ENCODE measurements around the gene SAMD4A.

The SAMD4A gene

DNA sequence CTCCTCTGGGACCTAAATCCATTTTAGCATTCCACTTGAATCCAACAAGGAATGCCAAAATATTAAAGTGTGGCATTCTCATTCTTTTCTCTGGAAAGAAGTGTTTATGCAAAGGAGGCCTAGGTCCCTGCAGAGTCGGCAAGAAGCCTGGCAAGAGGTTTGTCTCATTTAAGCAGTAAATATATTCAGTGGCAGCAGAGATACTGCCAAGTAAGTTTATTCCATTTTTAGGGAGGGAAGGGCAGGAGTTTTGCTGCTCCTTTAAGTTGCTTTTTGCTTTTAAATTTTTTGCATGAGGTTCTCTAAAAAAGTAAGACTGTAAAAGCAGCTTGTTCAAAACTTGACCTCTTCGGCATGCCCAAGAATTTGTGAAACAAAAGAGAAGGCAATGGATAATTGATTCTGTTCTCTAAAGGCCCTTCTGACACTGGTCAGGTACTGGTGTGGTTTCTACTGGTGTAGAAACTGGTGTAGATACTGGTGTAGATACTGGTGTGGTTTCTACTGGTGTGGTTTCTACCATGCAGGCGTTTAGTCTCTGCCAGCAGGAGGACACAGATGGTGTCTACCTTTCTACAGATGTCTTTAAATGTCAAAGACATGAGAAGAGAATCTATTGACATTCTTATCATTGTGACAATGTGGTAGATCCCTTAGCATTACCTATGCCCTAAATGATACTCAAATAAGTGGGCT lies 107.3 kb downstream of the SAMD4A start:
- no peak overlapping the region; the same call in 1 of the 2 replicates for H3K27ac ChIP-seq
- no peak overlapping the region for H3K4me3 ChIP-seq
- TF ChIP-seq FOXP2 (optimal IDR thresholded peaks at IDR 0.05; ENCODE audit: control extremely low read depth, extremely low read length, insufficient read depth) (no peak), POLR2AphosphoS5 (IDR thresholded peaks at IDR 0.05; ENCODE audit: borderline replicate concordance, low read depth, low read length) (no peak), EZH2 (IDR thresholded peaks at IDR 0.05) (no peak)
- no peaks in the 10 kb centered on the region for H3K36me3 ChIP-seq (ENCODE audit: insufficient read depth, low read length)
- no peak for DNase-seq (ENCODE audit: low read depth, low spot score)
- H3K9ac ChIP-seq (ENCODE audit: insufficient read length), result no peak overlapping the region
- no peaks in the 10 kb centered on the region for H3K9me3 ChIP-seq (ENCODE audit: low read depth, low read length)

DNA sequence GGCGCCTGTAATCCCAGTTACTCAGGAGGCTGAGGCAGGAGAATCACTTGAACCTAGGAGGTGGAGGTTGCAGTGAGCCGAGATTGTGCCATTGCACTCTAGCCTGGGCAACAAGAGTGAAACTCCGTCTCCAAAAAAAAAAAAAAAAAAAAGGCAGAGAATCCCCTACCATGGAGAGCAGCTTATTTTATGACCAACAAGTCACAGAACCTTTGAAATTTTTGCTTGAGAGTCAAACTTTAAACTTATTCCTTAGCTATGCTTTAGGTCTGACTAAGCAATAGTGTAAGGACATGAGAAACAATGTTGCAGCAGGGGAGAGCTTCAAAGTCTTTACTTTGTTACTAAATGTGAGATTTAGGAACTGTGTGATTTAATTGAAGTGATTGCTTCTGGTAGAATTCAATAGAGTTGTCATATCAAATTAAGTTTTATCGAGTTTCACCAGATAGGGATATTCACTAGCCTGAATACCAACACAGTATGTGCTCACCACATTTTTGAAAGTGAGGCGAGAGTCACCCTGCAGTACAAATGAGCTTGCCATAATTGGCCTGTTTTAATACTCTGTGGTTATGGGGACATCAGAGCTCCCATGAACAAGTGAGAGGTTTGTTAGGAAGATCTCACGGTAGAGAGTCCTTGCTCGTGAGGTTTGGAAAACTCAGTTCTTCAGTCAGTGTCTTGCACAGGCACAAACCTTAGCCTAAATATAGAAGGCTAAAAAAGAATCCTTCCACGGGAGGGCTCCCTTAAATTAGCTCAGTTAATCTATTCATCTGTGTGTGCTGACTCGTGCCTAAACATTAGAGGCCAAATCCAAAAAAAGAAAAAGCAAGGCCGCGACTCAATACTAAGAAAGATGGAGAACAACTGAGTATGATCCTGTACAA lies 108.6 kb downstream of the SAMD4A start:
- TF ChIP-seq POLR2AphosphoS5 (IDR thresholded peaks at IDR 0.05; ENCODE audit: borderline replicate concordance, low read depth, low read length) (no peak), FOXP2 (optimal IDR thresholded peaks at IDR 0.05; ENCODE audit: control extremely low read depth, extremely low read length, insufficient read depth) (no peak), EZH2 (IDR thresholded peaks at IDR 0.05) (no peak)
- H3K4me3 ChIP-seq, result no peak overlapping the region
- no peak overlapping the region for H3K9ac ChIP-seq (ENCODE audit: insufficient read length)
- H3K27ac ChIP-seq, result no peak overlapping the region
- H3K36me3 ChIP-seq (ENCODE audit: insufficient read depth, low read length), result no peaks in the 10 kb centered on the region
- no peak for DNase-seq (ENCODE audit: low read depth, low spot score)
- no peaks in the 10 kb centered on the region for H3K9me3 ChIP-seq (ENCODE audit: low read depth, low read length)

DNA sequence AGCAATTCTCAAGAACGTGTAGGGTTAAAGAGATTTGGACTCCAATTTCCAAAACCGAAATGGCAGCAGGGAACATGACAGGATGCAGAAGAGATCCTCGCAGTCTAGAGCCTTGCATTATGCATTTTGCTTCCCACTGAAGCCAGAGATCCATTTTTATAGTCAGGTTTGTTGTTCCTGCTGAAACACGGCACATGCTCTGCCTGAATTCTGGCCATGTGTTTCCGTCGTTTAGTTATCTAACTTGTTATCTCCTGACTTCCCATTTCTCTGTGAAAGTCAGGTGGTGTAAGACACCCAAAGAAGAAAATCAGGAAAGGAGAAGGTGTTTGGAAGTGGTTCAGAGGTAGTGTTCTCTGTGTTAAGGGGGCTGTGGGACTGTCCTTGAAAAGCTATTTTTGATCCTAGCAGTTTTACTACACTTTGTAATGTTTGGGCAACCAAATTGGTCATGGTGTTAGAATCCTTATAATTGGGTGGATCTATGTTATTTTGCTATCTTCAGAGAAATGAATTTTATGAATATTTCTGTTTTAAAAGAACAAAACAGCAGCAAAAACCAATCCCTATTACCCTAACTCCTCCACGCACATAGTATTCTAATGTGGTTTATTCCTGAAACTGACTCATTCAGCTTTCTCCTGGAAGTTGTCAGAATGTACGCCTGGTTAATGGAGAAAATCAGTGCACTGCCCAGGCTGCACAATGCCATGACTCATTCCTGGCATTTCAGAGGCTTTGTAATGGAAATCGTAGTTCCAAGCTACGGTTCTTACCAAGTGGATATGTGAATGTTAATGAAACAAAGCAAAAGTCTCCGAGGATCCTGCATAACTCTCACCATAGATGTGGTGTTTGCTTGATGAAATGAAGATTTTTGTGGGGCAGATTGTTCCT lies 110.1 kb downstream of the SAMD4A start:
- Histone ChIP-seq H3K9ac (ENCODE audit: insufficient read length) (peak overlapping the region; percentile 55), H3K4me3 (peak overlapping the region; percentile 51)

DNA sequence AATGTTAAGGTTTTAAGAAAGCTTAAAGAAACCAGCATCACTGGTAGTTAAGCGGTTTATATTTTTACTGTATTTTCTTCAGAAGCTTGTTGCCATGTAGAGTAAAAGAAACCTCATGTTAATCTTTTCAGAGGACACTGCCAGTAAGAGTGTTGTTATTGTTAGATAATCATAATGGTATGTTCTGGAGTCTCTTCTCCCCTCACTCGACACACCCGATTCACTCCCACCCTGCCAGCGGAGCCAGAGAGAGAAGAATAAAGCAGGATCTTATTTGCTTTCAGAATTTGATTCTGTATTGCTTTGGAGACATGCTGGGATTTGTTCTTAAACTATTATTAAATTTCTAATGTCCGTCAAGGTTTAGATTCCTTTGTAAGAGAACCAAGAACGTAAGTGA lies 113.7 kb downstream of the SAMD4A start:
- TF ChIP-seq POLR2AphosphoS5 (IDR thresholded peaks at IDR 0.05; ENCODE audit: borderline replicate concordance, low read depth, low read length) (no peak), EZH2 (IDR thresholded peaks at IDR 0.05) (no peak), FOXP2 (optimal IDR thresholded peaks at IDR 0.05; ENCODE audit: control extremely low read depth, extremely low read length, insufficient read depth) (no peak)
- Histone ChIP-seq H3K27ac (no peak overlapping the region), H3K36me3 (ENCODE audit: insufficient read depth, low read length) (no peaks in the 10 kb centered on the region), H3K9ac (ENCODE audit: insufficient read length) (no peak overlapping the region), H3K4me3 (no peak overlapping the region), H3K9me3 (ENCODE audit: low read depth, low read length) (no peaks in the 10 kb centered on the region)
- no peak for DNase-seq (ENCODE audit: low read depth, low spot score)

More for the DNA sequence above, 110.1 kb downstream of the SAMD4A start:
- no peaks in the 10 kb centered on the region for H3K9me3 ChIP-seq (ENCODE audit: low read depth, low read length)
- peak overlapping the region; percentile 68; the same call in 1 of the 2 replicates for H3K27ac ChIP-seq
- H3K36me3 ChIP-seq (ENCODE audit: insufficient read depth, low read length), result no peaks in the 10 kb centered on the region
- TF ChIP-seq POLR2AphosphoS5 (IDR thresholded peaks at IDR 0.05; ENCODE audit: borderline replicate concordance, low read depth, low read length), result no peak
- TF ChIP-seq FOXP2 (optimal IDR thresholded peaks at IDR 0.05; ENCODE audit: control extremely low read depth, extremely low read length, insufficient read depth), result no peak
- no peak for TF ChIP-seq EZH2 (IDR thresholded peaks at IDR 0.05)
- DNase-seq (ENCODE audit: low read depth, low spot score), result no peak

DNA sequence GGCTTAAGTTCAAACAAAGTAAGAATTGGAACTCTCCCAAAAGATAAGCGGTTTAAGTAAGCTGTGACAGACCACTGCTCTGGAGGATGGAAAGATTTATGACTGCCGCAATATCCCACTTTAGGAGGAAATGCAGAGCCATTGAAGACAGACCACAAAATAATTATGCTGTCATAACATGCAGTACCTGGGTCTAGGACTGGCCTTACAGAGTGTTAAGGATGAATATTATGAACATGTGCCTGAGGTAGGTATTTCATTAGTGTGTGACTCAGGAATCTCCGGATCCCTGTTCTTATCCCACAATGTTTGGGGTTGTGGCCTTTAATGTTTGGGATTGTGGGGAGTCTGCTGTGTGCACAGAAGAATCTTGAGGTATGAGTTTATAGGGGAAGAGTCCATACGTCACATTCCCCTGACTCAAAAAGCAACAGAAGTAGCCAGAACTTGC lies 114.9 kb downstream of the SAMD4A start:
- no peak for DNase-seq (ENCODE audit: low read depth, low spot score)
- TF ChIP-seq FOXP2 (optimal IDR thresholded peaks at IDR 0.05; ENCODE audit: control extremely low read depth, extremely low read length, insufficient read depth), result no peak
- no peak for TF ChIP-seq EZH2 (IDR thresholded peaks at IDR 0.05)
- TF ChIP-seq POLR2AphosphoS5 (IDR thresholded peaks at IDR 0.05; ENCODE audit: borderline replicate concordance, low read depth, low read length), result no peak
- Histone ChIP-seq H3K9me3 (ENCODE audit: low read depth, low read length) (no peaks in the 10 kb centered on the region), H3K4me3 (no peak overlapping the region), H3K36me3 (ENCODE audit: insufficient read depth, low read length) (no peaks in the 10 kb centered on the region), H3K9ac (ENCODE audit: insufficient read length) (no peak overlapping the region), H3K27ac (no peak overlapping the region)

DNA sequence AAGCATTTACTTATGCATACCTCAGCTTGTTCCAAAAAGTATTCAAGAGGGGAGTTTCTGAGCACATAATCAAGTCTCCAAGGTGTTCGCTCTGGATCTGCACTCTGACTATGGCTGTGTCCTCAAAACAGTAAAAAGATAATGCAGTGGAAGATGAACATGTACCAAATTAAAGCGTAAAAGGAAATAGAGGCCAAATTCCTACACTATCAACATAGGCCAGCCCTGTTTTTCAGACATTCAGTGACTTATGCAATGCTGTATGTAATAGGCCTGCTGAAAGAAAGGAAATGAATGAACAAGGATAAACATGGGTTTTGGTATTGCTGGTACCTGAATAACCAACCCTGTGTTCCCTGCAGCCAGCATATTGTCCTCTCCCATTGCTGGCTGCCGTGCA lies 115.7 kb downstream of the SAMD4A start:
- TF ChIP-seq POLR2AphosphoS5 (IDR thresholded peaks at IDR 0.05; ENCODE audit: borderline replicate concordance, low read depth, low read length), result no peak
- no peak for TF ChIP-seq FOXP2 (optimal IDR thresholded peaks at IDR 0.05; ENCODE audit: control extremely low read depth, extremely low read length, insufficient read depth)
- no peak for TF ChIP-seq EZH2 (IDR thresholded peaks at IDR 0.05)
- no peak overlapping the region for H3K27ac ChIP-seq
- H3K9me3 ChIP-seq (ENCODE audit: low read depth, low read length), result no peaks in the 10 kb centered on the region
- H3K36me3 ChIP-seq (ENCODE audit: insufficient read depth, low read length), result no peaks in the 10 kb centered on the region
- H3K4me3 ChIP-seq, result no peak overlapping the region
- DNase-seq (ENCODE audit: low read depth, low spot score), result no peak
- H3K9ac ChIP-seq (ENCODE audit: insufficient read length), result no peak overlapping the region

DNA sequence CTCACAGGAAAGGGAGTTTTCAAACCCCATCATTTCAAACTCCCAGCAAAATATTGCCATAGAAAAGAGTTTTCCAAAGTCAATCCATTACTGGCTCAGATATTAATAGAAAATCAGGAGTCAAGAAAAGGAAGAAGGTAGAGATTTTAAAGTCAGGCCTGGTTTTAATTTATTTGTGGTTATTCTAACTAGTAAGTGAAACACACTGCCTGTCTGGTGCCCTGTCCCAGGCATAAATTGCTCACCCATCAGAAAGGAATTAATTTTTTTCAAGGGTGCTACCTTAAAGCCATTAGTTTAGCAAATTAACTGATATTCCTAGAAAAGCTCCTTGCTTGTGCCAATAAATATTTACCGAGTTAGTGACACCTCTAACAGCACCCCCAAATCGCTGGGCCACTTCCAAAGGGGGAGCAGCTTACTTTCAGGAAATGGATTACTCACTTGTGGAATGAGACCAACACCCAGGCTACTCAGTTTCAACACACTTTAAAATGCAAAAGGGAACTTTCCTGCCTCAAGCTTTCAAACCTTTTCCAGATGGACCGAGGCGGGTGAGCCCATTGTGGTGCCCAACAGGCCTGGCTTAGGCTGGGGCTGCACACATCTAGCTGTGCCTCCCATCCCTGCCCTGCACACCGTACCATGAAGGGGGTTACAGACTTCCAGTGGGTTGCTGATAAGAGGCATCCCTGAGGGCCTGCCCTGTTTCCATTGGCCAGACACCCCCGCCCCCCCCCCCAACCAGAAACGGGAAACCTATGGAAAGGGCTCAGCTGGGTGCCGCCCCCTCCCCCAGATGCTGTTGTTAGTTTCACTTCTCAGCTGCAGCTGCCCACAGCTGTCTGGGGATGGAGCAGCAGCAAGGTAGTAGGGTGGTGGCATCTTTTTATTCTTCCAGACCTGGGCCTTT lies 117.2 kb downstream of the SAMD4A start:
- Histone ChIP-seq H3K27ac (no peak overlapping the region), H3K4me3 (no peak overlapping the region), H3K9me3 (ENCODE audit: low read depth, low read length) (no peaks in the 10 kb centered on the region), H3K9ac (ENCODE audit: insufficient read length) (no peak overlapping the region), H3K36me3 (ENCODE audit: insufficient read depth, low read length) (no peaks in the 10 kb centered on the region)
- no peak for TF ChIP-seq FOXP2 (optimal IDR thresholded peaks at IDR 0.05; ENCODE audit: control extremely low read depth, extremely low read length, insufficient read depth)
- TF ChIP-seq POLR2AphosphoS5 (IDR thresholded peaks at IDR 0.05; ENCODE audit: borderline replicate concordance, low read depth, low read length), result no peak
- no peak for TF ChIP-seq EZH2 (IDR thresholded peaks at IDR 0.05)
- DNase-seq (ENCODE audit: low read depth, low spot score), result no peak
